Choroid plexus epithelial cell (primary cell): ENCODE data around the gene GYPC.

Source experiments
- DNase-seq: peaks from one replicate; pipeline ENCODE4 v3.0.0-alpha.2; 2010; ENCODE audit warnings: low read depth
- H3K4me3 ChIP-seq: 2 replicates; pipeline ENCODE4 v1.5.1; 2011; ENCODE audit warnings: low read depth, mild to moderate bottlenecking, control low read depth, low read length, moderate library complexity
- CTCF ChIP-seq: conservative IDR thresholded peaks from 2 replicates; pipeline ENCODE4 v1.5.1; 2011; ENCODE audit warnings: low read depth, mild to moderate bottlenecking, control low read depth, inconsistent platforms, low read length, moderate library complexity

The GYPC gene

DNA sequence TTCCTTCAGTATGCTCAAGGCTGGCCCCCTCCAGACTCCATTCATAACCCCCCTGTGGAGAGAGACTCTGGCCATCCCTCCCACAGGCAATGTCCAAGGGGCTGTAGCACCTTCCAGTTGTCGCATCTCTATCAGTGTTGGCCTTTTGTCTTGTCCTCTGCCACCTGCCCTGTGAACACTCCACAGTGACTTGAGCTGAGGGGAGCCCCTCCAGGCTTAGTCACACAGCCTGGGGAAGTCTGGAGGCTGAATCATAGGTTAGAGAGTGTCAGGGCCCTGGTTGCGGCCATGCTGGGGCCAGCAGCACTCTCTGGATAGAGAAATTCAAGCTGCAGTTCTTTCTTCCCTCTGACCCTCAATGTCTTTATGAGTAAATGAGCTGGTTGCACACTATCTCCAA lies 64.7 kb downstream of the GYPC start:
- no peak overlapping the region for H3K4me3 ChIP-seq
- no peak for TF ChIP-seq CTCF
- peak; percentile 31 for DNase-seq

GRCh38 chr2:126722081-126722480 lies 66.1 kb downstream of the GYPC start:
- no peak for DNase-seq
- no peak for TF ChIP-seq CTCF
- H3K4me3 ChIP-seq, result no peak overlapping the region

GRCh38 chr2:126722546-126722945 lies 66.6 kb downstream of the GYPC start:
- H3K4me3 ChIP-seq, result no peak overlapping the region
- DNase-seq, result no peak
- TF ChIP-seq CTCF, result no peak

- H3K4me3 ChIP-seq, result no peak overlapping the region
- TF ChIP-seq CTCF, result no peak
- no peak for DNase-seq
Observed at GRCh38 chr2:126723281-126723815, 67.4 kb downstream of the GYPC start.

GRCh38 chr2:126725580-126725979 lies 69.6 kb downstream of the GYPC start:
- no peak for TF ChIP-seq CTCF
- no peak for DNase-seq
- no peak overlapping the region for H3K4me3 ChIP-seq

DNA sequence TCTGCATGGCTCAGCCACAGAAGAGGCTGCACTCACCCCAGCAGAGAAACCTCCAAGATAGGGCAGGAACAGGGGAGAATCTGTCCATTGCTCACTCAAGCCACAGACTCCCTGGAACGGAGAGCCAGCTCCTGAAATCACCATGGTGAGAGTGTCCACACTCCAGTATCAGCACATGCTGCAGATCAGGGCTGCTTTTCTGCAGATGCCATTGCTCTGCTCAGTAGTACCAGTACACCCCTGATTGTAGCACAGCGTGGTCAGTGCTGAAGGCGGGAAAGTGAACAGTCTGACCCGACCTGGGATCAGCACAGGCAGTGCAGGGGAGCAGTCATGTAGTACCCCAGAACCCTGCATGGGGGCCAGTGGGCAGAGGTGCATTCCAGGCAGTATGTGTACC lies 73.9 kb downstream of the GYPC start:
- no peak for TF ChIP-seq CTCF

GRCh38 chr2:126730655-126731054 lies 74.7 kb downstream of the GYPC start:
- no peak for TF ChIP-seq CTCF
- DNase-seq, result no peak
- no peak overlapping the region for H3K4me3 ChIP-seq

More for the DNA sequence above, 73.9 kb downstream of the GYPC start:
- H3K4me3 ChIP-seq, result no peak overlapping the region
- no peak for DNase-seq
